Activated CD8-positive, alpha-beta memory T cell treated with anti-CD3 and anti-CD28 coated beads for 1 hour (primary cell): ENCODE measurements around the gene ZNF521.

Source experiments
- DNase-seq, 2 donors: peaks; one replicate each; pipeline ENCODE4 v3.0.0-alpha.2; 2020; ENCODE audit warnings: low read depth in 1 of 2; ENCODE audit errors: extremely low read depth in 1 of 2

ZNF521 gene

DNA sequence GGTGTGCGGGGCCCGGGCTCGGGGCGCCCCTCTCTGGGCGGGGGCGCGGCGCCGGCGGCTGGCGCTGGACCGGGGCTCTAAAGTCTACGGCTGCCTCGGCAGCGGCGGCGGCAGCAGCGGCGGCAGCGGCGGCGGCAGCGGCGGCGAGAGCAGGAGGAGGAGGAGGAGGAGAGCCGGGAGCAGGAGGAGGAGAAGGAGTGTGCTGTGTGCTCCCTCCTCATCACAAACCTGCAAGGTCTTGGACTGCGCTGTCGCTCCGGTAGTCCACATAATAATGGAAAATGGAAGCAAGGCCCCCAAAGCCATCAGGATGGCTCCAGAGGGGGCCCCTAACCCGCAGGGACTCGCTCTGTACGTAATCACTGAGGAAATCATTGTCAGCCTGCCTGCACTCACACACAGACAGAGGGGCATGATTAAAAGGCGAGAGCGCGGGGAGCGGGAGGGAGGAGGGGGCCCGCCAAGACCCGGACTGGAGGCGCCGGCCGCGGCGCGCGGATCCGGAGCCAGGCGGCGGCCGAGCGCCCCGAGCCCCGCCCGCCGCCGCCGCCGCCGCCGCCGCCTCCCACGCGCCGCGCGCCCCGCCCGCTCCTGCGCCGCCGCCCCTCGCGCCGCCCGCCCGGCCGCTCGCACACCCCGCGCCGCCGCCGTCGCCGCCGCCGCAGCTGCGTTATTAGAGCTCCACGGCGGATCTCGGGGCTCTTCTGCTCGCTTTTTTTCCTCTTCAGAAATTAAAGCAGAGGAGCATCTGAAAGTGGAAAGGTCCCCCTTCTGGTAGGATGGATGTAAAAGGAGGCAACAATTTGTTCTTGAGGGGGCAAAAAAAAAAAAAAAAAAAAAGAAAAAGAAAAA is at the start of gene ZNF521:
Gene ZNF521 (minus strand): TSS at position 390 of the 852 bp plus-strand sequence. CDS start 1,220 bp downstream, outside the sequence.
- no peak for DNase-seq

GRCh38 chr18:25399554-25399953 is 47.6 kb upstream of the ZNF521 start:
- DNase-seq, result no peak

DNA sequence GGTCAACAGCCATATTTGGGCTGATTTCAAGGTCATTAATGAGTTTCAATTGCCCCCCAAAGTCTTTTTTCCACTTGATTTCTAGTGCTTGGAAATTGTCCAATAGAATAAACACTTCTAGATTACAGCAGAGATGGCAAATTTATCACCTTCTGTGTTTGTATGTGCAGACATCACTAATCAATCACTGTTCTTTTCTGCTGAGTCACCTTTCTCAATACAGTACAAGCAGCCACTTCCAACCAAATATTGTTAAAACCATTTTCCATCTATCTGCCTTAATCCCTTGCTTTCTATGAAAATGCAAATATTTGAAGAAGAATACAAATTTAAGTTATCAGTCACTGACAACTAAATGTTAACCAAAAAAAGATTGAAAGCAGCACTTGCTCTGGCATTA is 40.2 kb upstream of the ZNF521 start:
- no peak for DNase-seq

- no peak for DNase-seq
Measured at GRCh38 chr18:25373432-25374179, 21.6 kb upstream of the ZNF521 start.

DNA sequence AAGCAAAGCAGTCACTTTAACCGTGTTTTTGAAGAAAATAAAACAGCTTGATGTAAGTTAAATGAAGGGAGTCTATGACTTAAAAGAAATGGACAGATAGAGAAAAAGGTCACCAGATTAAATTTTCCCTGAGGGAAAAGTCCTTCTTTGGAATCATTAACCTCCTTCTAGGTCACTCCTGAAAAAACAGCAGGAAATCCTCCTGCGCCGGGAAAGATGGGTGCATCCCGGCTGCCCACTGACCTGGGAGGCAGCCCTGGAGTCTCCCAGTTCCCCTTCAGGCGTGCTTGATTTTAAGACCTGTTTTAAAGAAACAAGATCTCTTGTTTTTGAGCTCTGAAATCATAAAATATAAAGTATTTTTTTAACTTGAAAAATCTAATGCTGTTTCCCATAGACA is 18.4 kb upstream of the ZNF521 start:
- no peak for DNase-seq

- no peak for DNase-seq
Measured at GRCh38 chr18:25365242-25365641, 13.3 kb upstream of the ZNF521 start.

GRCh38 chr18:25364732-25365131 is 12.8 kb upstream of the ZNF521 start:
- no peak for DNase-seq

GRCh38 chr18:25360301-25360899 is 8.4 kb upstream of the ZNF521 start:
- DNase-seq, result no peak

GRCh38 chr18:25353080-25353479 is 1.1 kb upstream of the ZNF521 start:
- no peak for DNase-seq

DNA sequence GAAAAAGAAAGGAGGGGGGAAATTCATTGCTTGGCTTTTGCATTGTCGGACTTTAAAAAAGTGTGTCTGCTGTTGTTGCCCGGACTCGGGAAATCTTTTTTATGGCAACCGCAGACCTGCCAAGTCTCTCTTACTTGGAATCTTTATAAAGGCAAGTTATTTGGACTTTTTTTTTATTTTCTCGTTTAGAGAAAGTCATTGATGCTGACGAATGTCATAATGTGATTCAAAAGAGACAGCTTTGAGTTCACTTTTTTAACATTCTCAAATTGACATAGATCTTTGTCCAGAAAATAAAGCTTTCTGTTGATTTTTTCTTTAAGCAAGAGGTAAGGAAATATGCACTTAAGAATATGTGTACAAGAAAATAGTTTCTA is 651 bp upstream of the ZNF521 start:
- no peak for DNase-seq

DNA sequence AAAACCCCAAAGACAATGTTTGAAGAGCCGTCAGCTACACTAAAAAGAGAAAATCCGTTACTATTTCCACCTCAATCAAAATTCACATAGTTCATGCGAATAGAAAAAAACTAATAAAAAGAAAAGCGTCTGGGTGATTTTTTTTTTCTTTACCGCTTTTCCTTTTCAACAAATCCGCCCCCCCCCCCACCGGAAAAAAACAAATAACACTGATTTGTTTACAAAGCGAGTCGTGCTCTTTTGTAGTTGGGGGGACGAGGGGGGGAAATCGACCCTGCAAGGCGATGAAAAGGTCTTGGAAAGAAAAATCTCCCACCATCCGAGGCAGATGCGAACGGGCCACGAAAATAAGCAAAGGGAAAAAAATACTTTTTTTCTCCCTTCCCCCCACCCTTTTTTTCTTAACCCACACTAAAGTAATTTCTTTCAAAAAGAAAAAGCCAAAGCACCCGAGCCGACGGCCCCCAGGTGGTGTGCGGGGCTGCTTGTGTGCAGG is 638 bp downstream of the ZNF521 start:
- no peak for DNase-seq

GRCh38 chr18:25350489-25351251 is 1.3 kb downstream of the ZNF521 start:
- DNase-seq, result no peak

DNA sequence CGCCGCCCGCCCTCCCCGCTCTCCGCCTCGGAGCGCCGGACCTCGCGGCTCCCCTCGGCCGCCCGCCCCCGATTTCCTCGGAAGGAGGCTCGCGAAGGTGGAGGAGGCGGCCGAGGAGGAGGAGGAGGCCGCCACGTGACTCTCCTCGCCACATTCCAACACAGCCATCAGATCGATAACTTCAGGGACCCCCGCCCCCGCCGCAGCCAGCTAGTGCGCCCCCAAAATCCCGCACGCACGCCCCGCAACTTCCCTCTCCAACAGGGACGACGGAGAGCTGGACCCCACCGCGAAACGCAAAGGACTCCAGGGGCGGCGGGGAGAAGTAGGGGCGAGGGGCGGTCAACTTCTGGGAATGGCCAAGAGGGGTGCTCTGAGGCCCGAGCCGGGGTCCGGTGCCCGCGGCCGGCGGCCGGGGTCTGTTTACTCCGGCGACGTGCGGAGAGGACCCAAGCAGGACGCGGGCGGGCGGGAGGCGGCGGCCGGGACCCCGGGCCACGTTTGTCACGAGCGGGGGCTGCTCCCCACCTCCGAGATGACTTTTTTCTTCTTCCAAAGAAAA is 2.0 kb downstream of the ZNF521 start:
- DNase-seq, result no peak

- no peak for DNase-seq
Measured at GRCh38 chr18:25349131-25349925, 2.6 kb downstream of the ZNF521 start.

- no peak for DNase-seq
Measured at GRCh38 chr18:25348386-25349130, 3.4 kb downstream of the ZNF521 start.

- no peak for DNase-seq
Measured at GRCh38 chr18:25346561-25346960, 5.4 kb downstream of the ZNF521 start.

- DNase-seq, result no peak
Measured at GRCh38 chr18:25345081-25345866, 6.7 kb downstream of the ZNF521 start.

DNA sequence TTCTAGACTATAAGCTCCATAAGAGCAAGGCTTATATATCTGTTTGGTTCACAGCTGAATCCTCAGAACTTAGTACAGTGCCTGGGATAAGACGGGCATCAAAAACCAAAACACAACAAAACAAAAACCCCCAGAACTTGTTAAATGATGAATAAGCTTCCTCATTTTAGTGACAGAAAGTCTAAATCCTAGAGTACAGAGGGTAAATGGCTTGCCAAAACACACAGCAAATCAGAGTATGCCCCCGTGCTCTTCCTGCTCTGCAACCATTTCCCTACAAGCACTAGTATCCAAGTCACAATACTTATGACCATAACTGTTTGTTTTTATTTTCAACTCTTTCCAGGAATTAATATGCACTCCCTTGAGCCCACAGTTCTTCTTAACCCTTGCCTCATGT is 10.1 kb downstream of the ZNF521 start:
- DNase-seq, result no peak
